NCI-H524 treated with DMSO at 0.1 percent for 48 hours (cell line): ENCODE results near the gene C22orf31.
"Not testable (repeated sequence)": the region's sequence is repeated elsewhere in the genome, so short reads cannot be mapped to it uniquely, and the experiment has no call there.

Source experiments
- DNase-seq: peaks from one replicate; lab custom pipeline; 2025; lab: John Stamatoyannopoulos, UW

The C22orf31 gene

GRCh38 chr22:29055192-29055830, 6.3 kb downstream of the C22orf31 start:
- peak; percentile 74 for DNase-seq

- DNase-seq: no peak
Measured at GRCh38 chr22:29054251-29054767, 7.3 kb downstream of the C22orf31 start.

- no peak for DNase-seq
Measured at GRCh38 chr22:29053048-29053702, 8.5 kb downstream of the C22orf31 start.

GRCh38 chr22:29050457-29050856, 11.2 kb downstream of the C22orf31 start:
- peak; percentile 92 for DNase-seq

- DNase-seq: no peak
Measured at GRCh38 chr22:29049655-29050263, 11.9 kb downstream of the C22orf31 start.

GRCh38 chr22:29048822-29049654, 12.6 kb downstream of the C22orf31 start:
- no peak for DNase-seq

- DNase-seq: no peak
Measured at GRCh38 chr22:29044657-29045176, 16.9 kb downstream of the C22orf31 start.

GRCh38 chr22:29043906-29044575, 17.6 kb downstream of the C22orf31 start:
- DNase-seq: no peak

- no peak for DNase-seq
Measured at GRCh38 chr22:29041408-29041807, 20.2 kb downstream of the C22orf31 start.

GRCh38 chr22:29040385-29041275, 21.0 kb downstream of the C22orf31 start:
- peak; percentile 18 for DNase-seq

- DNase-seq: not testable (repeated sequence)
Measured at GRCh38 chr22:29039684-29040083, 21.9 kb downstream of the C22orf31 start.

- DNase-seq: no peak
Measured at GRCh38 chr22:29039148-29039547, 22.5 kb downstream of the C22orf31 start.

GRCh38 chr22:29037340-29037932, 24.2 kb downstream of the C22orf31 start:
- DNase-seq: no peak

GRCh38 chr22:29032584-29032983, 29.0 kb downstream of the C22orf31 start:
- DNase-seq: no peak

GRCh38 chr22:29032014-29032475, 29.6 kb downstream of the C22orf31 start:
- DNase-seq: no peak

GRCh38 chr22:29031227-29032011, 30.2 kb downstream of the C22orf31 start:
- DNase-seq: no peak

- no peak for DNase-seq
Measured at GRCh38 chr22:29030618-29031226, 30.9 kb downstream of the C22orf31 start.

GRCh38 chr22:29030016-29030617, 31.5 kb downstream of the C22orf31 start:
- DNase-seq: no peak
